Common myeloid progenitor, CD34-positive (primary cell): ENCODE data around the gene UFD1.
"Not testable (repeated sequence)": the region's sequence is repeated elsewhere in the genome, so short reads cannot be mapped to it uniquely, and the experiment has no call there.

Experiments
- CTCF ChIA-PET: fragments of 350-600 bp; sonication (Branson Sonifier 250); formaldehyde crosslinking; loops from one replicate; lab custom pipeline; 2021; ENCODE audit warnings: antibody characterized with exemption; lab: Charles Lee
- POLR2A ChIA-PET: fragments of 350-600 bp; sonication (Branson Sonifier 250); formaldehyde crosslinking; loops from one replicate; lab custom pipeline; 2021; ENCODE audit warnings: antibody characterized with exemption; lab: Charles Lee
- DNase-seq, 3 donors: peaks; one replicate each; pipeline versions ENCODE4 v3.0.0 to v3.0.0-alpha.2; 2013
- H3K27ac ChIP-seq, 2 experiments: 1 replicate in 1 of 2; 2 replicates in 1 of 2; pipeline ENCODE4 v1.7.0; 2013; ENCODE audit warnings: inconsistent platforms in 2 of 2, low read length in 2 of 2, mild to moderate bottlenecking in 2 of 2, low read depth in 1 of 2, moderate library complexity in 1 of 2; ENCODE audit not compliant: severe bottlenecking in 2 of 2, insufficient read depth in 1 of 2, poor library complexity in 1 of 2
- H3K27me3 ChIP-seq, 5 experiments: replicated peaks in 2 of 5; 1 replicate in 3 of 5; 2 replicates in 2 of 5; pipeline versions ENCODE4 v1.6.1 to v1.7.0; 2013; ENCODE audit warnings: low read length in 4 of 5, mild to moderate bottlenecking in 2 of 5, moderate library complexity in 2 of 5, inconsistent platforms in 1 of 5; ENCODE audit not compliant: insufficient read depth in 5 of 5, control insufficient read depth in 4 of 5
- H3K36me3 ChIP-seq, 4 experiments: 1 replicate in 2 of 4; 2 replicates in 2 of 4; pipeline versions ENCODE4 v1.6.1 to v1.7.0; 2013; ENCODE audit warnings: low read length in 3 of 4, control low read depth in 1 of 4, mild to moderate bottlenecking in 1 of 4; ENCODE audit not compliant: control insufficient read depth in 4 of 4, insufficient read depth in 4 of 4
- H3K4me1 ChIP-seq, 4 experiments: 1 replicate in 3 of 4; 2 replicates in 1 of 4; pipeline versions ENCODE4 v1.6.1 to v1.7.1; 2013; ENCODE audit warnings: low read length in 3 of 4, mild to moderate bottlenecking in 3 of 4, control low read depth in 1 of 4, inconsistent platforms in 1 of 4, moderate library complexity in 1 of 4; ENCODE audit not compliant: control insufficient read depth in 4 of 4, insufficient read depth in 4 of 4; ENCODE audit errors: control extremely low read depth in 1 of 4
- H3K4me3 ChIP-seq, 7 experiments: 1 replicate in 4 of 7; 2 replicates in 3 of 7; pipeline versions ENCODE4 v1.5.1 to v1.7.0; 2013; ENCODE audit warnings: mild to moderate bottlenecking in 7 of 7, low read length in 6 of 7, moderate library complexity in 6 of 7, inconsistent platforms in 2 of 7, low read depth in 2 of 7, control low read depth in 1 of 7; ENCODE audit not compliant: insufficient read depth in 4 of 7, control insufficient read depth in 1 of 7; ENCODE audit errors: extremely low read depth in 1 of 7
- H3K9me3 ChIP-seq, 5 experiments: 1 replicate in 4 of 5; 2 replicates in 1 of 5; pipeline versions ENCODE4 v1.6.1 to v1.7.1; 2013; ENCODE audit warnings: low read length in 4 of 5, mild to moderate bottlenecking in 2 of 5, inconsistent platforms in 1 of 5, low read depth in 1 of 5, moderate library complexity in 1 of 5; ENCODE audit not compliant: control insufficient read depth in 4 of 5, insufficient read depth in 2 of 5; ENCODE audit errors: control extremely low read depth in 1 of 5
- WGBS: methylation state at CpG from one replicate; pipeline ENCODE4 v1.1.5; 2013; ENCODE audit not compliant: insufficient coverage; 5-methylcytosine and 5-hydroxymethylcytosine counted together

The UFD1 gene

GRCh38 chr22:19440411-19441195 is 38.4 kb downstream of the UFD1 start:
- ChIA-PET POLR2A (no interaction called here), CTCF (no interaction called here)
- Histone ChIP-seq H3K9me3 (no peaks in the 10 kb centered on the region), H3K4me1 (peaks cover 0 to 3% (median 0%) of the 10 kb centered on the region in 4 experiments), H3K36me3 (peaks cover 5 to 57% (median 27%) of the 10 kb centered on the region in 4 experiments), H3K27me3 (no peaks in the 10 kb centered on the region), H3K4me3 (no peak overlapping the region), H3K27ac (no peak overlapping the region)
- 95% methylated on average over 3 of the region's 8 CpGs for WGBS
- DNase-seq, result no peak

- ChIA-PET CTCF (no interaction called here), POLR2A (interaction anchor here (0.6 kb wide), 1 partner anchor 9 kb away, joined by 6 read pairs; no protein-coding TSS in a partner anchor)
- WGBS, result 100% methylated on average over 5 of the region's 7 CpGs
These were observed 40.7 kb downstream of the UFD1 start for GRCh38 chr22:19438298-19438697.

GRCh38 chr22:19436444-19437161 is 42.4 kb downstream of the UFD1 start:
- H3K36me3 ChIP-seq, result peaks cover 3 to 36% (median 21%) of the 10 kb centered on the region in 4 experiments
- POLR2A ChIA-PET, CTCF ChIA-PET, H3K27me3 ChIP-seq, H3K4me1 ChIP-seq, H3K9me3 ChIP-seq, H3K4me3 ChIP-seq, DNase-seq: not testable (repeated sequence)
- WGBS, result 100% methylated on average over 1 of the region's 9 CpGs
- H3K27ac ChIP-seq, result peak overlapping the region in 1 of 2 experiments; percentile 1

More at GRCh38 chr22:19438298-19438697, 40.7 kb downstream of the UFD1 start:
- no peaks in the 10 kb centered on the region for H3K27me3 ChIP-seq
- no peak overlapping the region for H3K4me3 ChIP-seq
- H3K4me1 ChIP-seq, result peaks cover under 1 to 3% (median 2%) of the 10 kb centered on the region in 4 experiments
- H3K36me3 ChIP-seq, result peaks cover 7 to 49% (median 27%) of the 10 kb centered on the region in 4 experiments
- no peaks in the 10 kb centered on the region for H3K9me3 ChIP-seq
- H3K27ac ChIP-seq, result no peak overlapping the region
- no peak for DNase-seq

GRCh38 chr22:19434829-19435580 is 44.0 kb downstream of the UFD1 start:
- POLR2A ChIA-PET, result interaction anchor here (1.3 kb wide), 1 partner anchor 12 kb away, joined by 4 read pairs; the partner anchor contains the start of gene C22orf39
- H3K27ac ChIP-seq, result no peak overlapping the region
- WGBS, result 80% methylated on average over 1 of the region's 2 CpGs
- H3K4me3 ChIP-seq, result no peak overlapping the region
- H3K9me3 ChIP-seq, result no peaks in the 10 kb centered on the region
- H3K36me3 ChIP-seq, result peaks cover 3 to 24% (median 20%) of the 10 kb centered on the region in 4 experiments
- H3K27me3 ChIP-seq, result no peaks in the 10 kb centered on the region
- no peak for DNase-seq
- H3K4me1 ChIP-seq, result peaks cover 6 to 20% (median 19%) of the 10 kb centered on the region in 4 experiments
- CTCF ChIA-PET, result interaction anchor here (1.4 to 1.8 kb wide), 2 partner anchors 10 to 38 kb away, joined by 3 to 10 read pairs; no protein-coding TSS in a partner anchor

- no peak for DNase-seq
- Histone ChIP-seq H3K4me1 (peaks cover 11 to 25% (median 24%) of the 10 kb centered on the region in 4 experiments), H3K36me3 (peaks cover 3 to 24% (median 20%) of the 10 kb centered on the region in 4 experiments), H3K27me3 (no peaks in the 10 kb centered on the region), H3K27ac (no peak overlapping the region), H3K4me3 (no peak overlapping the region), H3K9me3 (no peaks in the 10 kb centered on the region)
- CTCF ChIA-PET, result interaction anchor here (1.4 to 1.8 kb wide), 2 partner anchors 10 to 39 kb away, joined by 3 to 10 read pairs; no protein-coding TSS in a partner anchor
- 100% methylated on average over 2 of the region's 7 CpGs for WGBS
- POLR2A ChIA-PET, result interaction anchor here (1.3 kb wide), 1 partner anchor 13 kb away, joined by 4 read pairs; the partner anchor contains the start of gene C22orf39
These were observed 44.6 kb downstream of the UFD1 start for GRCh38 chr22:19434401-19434800.

GRCh38 chr22:19432133-19432851 is 46.7 kb downstream of the UFD1 start, which contains the start of gene MRPL40:
Gene MRPL40, plus strand, starts transcription at chr22:19432545. Its CDS starts 10 bp downstream, at chr22:19432555.
- peak within 1 kb of the TSS; percentile 75 to 95 (median 88) for H3K4me3 ChIP-seq
- peaks cover 3 to 22% (median 19%) of the 10 kb centered on the region in 4 experiments for H3K36me3 ChIP-seq
- POLR2A ChIA-PET, result interaction anchor here (0.5 to 1.0 kb wide), 4 partner anchors 13 to 1806 kb away, joined by 3 to 5 read pairs (median 4); partner anchors contain the start of gene C22orf39
- CTCF ChIA-PET, result interaction anchor here (0.7 to 1.7 kb wide), 3 partner anchors 15 to 200 kb away, joined by 3 to 4 read pairs (median 3); partner anchors contain the start of gene C22orf39
- peaks cover 19 to 36% (median 31%) of the 10 kb centered on the region in 4 experiments for H3K4me1 ChIP-seq
- peak; percentile 86 to 91 (median 87) for DNase-seq
- peak within 1 kb of the TSS; percentile 64 to 94 for H3K27ac ChIP-seq
- under 1% methylated on average over 65 of the region's 74 CpGs for whole genome bisulfite sequencing
- H3K9me3 ChIP-seq, result no peaks in the 10 kb centered on the region
- H3K27me3 ChIP-seq, result no peaks in the 10 kb centered on the region
